Measurements from ENCODE around the gene WDR73.

DNA sequence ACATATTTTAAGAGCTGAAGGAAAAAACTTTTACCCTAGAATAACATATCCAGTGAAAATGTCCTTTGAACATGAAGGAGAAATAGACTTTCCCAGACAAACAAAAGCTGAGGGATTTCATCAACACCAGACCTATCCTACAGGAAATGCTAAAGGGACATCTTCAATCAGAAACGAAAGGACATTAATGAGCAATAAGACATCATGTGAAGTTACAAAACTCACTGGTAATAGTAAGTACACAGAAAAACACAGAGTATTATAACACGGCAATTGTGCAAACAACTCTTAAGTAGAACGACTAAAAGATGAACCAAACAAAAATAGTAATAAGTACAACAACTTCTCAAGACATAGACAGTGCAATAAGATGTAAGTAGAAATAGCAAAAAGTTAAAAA lies 56.8 kb downstream of the WDR73 start:
- TF ChIP-seq CTCF (IDR thresholded peaks at IDR 0.05; ENCODE audit: low read length) (no peak), EZH2 (IDR thresholded peaks at IDR 0.05; ENCODE audit: borderline replicate concordance, low read length) (no peak)

All from OCI-LY1 (cell line).